CD14-positive monocyte (primary cell): Measurements from ENCODE around the gene CLDN22. TPM values are rescaled to one million over a fixed set of nuclear protein-coding genes. Genes with fewer than 3 reads are reported as not detected.

ENCODE experiments used
- DNase-seq, 3 donors: peaks; one replicate each; pipeline ENCODE4 v3.0.0-alpha.2; 2011 to 2022
- H2AFZ ChIP-seq: 2 replicates; pipeline ENCODE4 v1.6.0; 2012; ENCODE audit warnings: mild to moderate bottlenecking, low read depth, low read length, inconsistent platforms; ENCODE audit not compliant: insufficient read depth, poor library complexity, severe bottlenecking
- H3K27ac ChIP-seq, 2 donors: 1 replicate in 1 of 2; 2 replicates in 1 of 2; pipeline ENCODE4 v1.5.1; 2012 to 2013; ENCODE audit warnings: low read length in 2 of 2, control low read depth in 1 of 2, inconsistent platforms in 1 of 2, low read depth in 1 of 2, mild to moderate bottlenecking in 1 of 2
- H3K27me3 ChIP-seq, 2 donors: one replicate each; pipeline versions ENCODE4 v1.6.0 to v1.6.1; 2011 to 2013; ENCODE audit warnings: low read length in 2 of 2; ENCODE audit not compliant: control insufficient read depth in 2 of 2, insufficient read depth in 2 of 2
- H3K36me3 ChIP-seq, 2 donors: replicated peaks in 1 of 2; 1 replicate in 1 of 2; 2 replicates in 1 of 2; pipeline versions ENCODE4 v1.5.1 to v1.6.1; 2012 to 2013; ENCODE audit warnings: low read length in 2 of 2, control low read depth in 1 of 2, inconsistent platforms in 1 of 2, mild to moderate bottlenecking in 1 of 2; ENCODE audit not compliant: insufficient read depth in 2 of 2, control insufficient read depth in 1 of 2
- H3K4me1 ChIP-seq, 2 donors: 1 replicate in 1 of 2; 2 replicates in 1 of 2; pipeline versions ENCODE4 v1.5.1 to v1.6.1; 2012 to 2013; ENCODE audit warnings: low read length in 2 of 2, control low read depth in 1 of 2, inconsistent platforms in 1 of 2, mild to moderate bottlenecking in 1 of 2, moderate library complexity in 1 of 2; ENCODE audit not compliant: insufficient read depth in 2 of 2, control insufficient read depth in 1 of 2
- H3K4me2 ChIP-seq: replicated peaks from 2 replicates; pipeline ENCODE3; 2012; ENCODE audit warnings: low read length, moderate library complexity, mild to moderate bottlenecking; ENCODE audit not compliant: poor library complexity, severe bottlenecking; ENCODE audit errors: extremely low read depth
- H3K4me3 ChIP-seq, 3 experiments: fragments of 200-600 bp in 1 of 3; sonication (generic) in 1 of 3; replicated peaks in 1 of 3; 1 replicate in 2 of 3; 2 replicates in 1 of 3; pipeline ENCODE4 v1.5.1; 2011 to 2013; ENCODE audit warnings: low read length in 3 of 3, mild to moderate bottlenecking in 3 of 3, control low read depth in 2 of 3, low read depth in 2 of 3, inconsistent platforms in 1 of 3, moderate library complexity in 1 of 3
- H3K79me2 ChIP-seq: 2 replicates; pipeline ENCODE4 v1.6.0; 2012; ENCODE audit warnings: mild to moderate bottlenecking, control low read depth, inconsistent platforms, low read length, moderate library complexity; ENCODE audit not compliant: insufficient read depth
- H3K9ac ChIP-seq: 2 replicates; pipeline ENCODE4 v1.6.0; 2017; ENCODE audit warnings: low read length, mild to moderate bottlenecking; ENCODE audit not compliant: insufficient read depth, poor library complexity, severe bottlenecking
- H3K9me3 ChIP-seq, 2 donors: replicated peaks in 1 of 2; 1 replicate in 1 of 2; 2 replicates in 1 of 2; pipeline versions ENCODE4 v1.5.1 to v1.6.1; 2012 to 2013; ENCODE audit warnings: low read length in 2 of 2, control low read depth in 1 of 2; ENCODE audit not compliant: control insufficient read depth in 1 of 2, insufficient read depth in 1 of 2
- H4K20me1 ChIP-seq: 2 replicates; pipeline ENCODE4 v1.6.0; 2012; ENCODE audit warnings: mild to moderate bottlenecking, low read length, control low read depth, moderate library complexity; ENCODE audit not compliant: insufficient read depth
- H3K27ac Mint-ChIP-seq, 7 donors: one replicate each; pipeline ENCODE4 v1.8.0; 2020; ENCODE audit warnings: mild to moderate bottlenecking in 7 of 7, mixed read lengths in 7 of 7, moderate library complexity in 6 of 7, inconsistent platforms in 2 of 7
- H3K27me3 Mint-ChIP-seq, 3 donors: one replicate each; pipeline ENCODE4 v1.8.0; 2021 to 2022; ENCODE audit warnings: low read depth in 3 of 3, mild to moderate bottlenecking in 3 of 3, mixed read lengths in 3 of 3, moderate library complexity in 3 of 3, inconsistent platforms in 1 of 3
- H3K36me3 Mint-ChIP-seq, 2 donors: one replicate each; pipeline ENCODE4 v1.8.0; 2020; ENCODE audit warnings: mixed read lengths in 2 of 2, inconsistent platforms in 1 of 2, mild to moderate bottlenecking in 1 of 2
- H3K4me1 Mint-ChIP-seq: one replicate; pipeline ENCODE4 v1.8.0; 2020; ENCODE audit warnings: mild to moderate bottlenecking, mixed read lengths
- H3K4me3 Mint-ChIP-seq, 2 donors: one replicate each; pipeline ENCODE4 v1.8.0; 2020; ENCODE audit warnings: mild to moderate bottlenecking in 2 of 2, mixed read lengths in 2 of 2, moderate library complexity in 1 of 2
- H3K9me3 Mint-ChIP-seq, 7 donors: one replicate each; pipeline ENCODE4 v1.8.0; 2020 to 2022; ENCODE audit warnings: mixed read lengths in 7 of 7, mild to moderate bottlenecking in 6 of 7, moderate library complexity in 6 of 7, inconsistent platforms in 2 of 7
- CTCF ChIP-seq: fragments of 200-600 bp; IDR thresholded peaks from one replicate; pipeline ENCODE4 v1.8.0; 2022; ENCODE audit warnings: antibody characterized with exemption, mild to moderate bottlenecking
- WGBS: methylation state at CpG from one replicate; pipeline ENCODE4 v1.1.5; 2013; ENCODE audit warnings: missing lambda C conversion rate; ENCODE audit not compliant: insufficient coverage; 5-methylcytosine and 5-hydroxymethylcytosine counted together
- intact Hi-C, 2 donors: fragments of 100-400 bp; cut with micrococcal nuclease; formaldehyde crosslinking; loops; one replicate each; pipeline versions ENCODE4 v1.15.0 to v1.15.1; 2023
- polyA plus RNA-seq, 3 donors: library from polyadenylated mRNA; depleted of rRNA in 1 of 3; unstranded in 2 of 3; stranded (reverse) in 1 of 3; fragments of 300-500 nt in 2 of 3; fragments of >200 nt in 1 of 3; fragmentation: Illumina TruSeq in 2 of 3; gene quantifications; 1 replicate in 2 of 3; 2 replicates in 1 of 3; pipeline ENCODE4 v1.2.3, GENCODE V29; 2012 to 2021

CLDN22 gene
- polyA plus RNA-seq, 3 donors = not detected

GRCh38 chr4:183360161-183360919 lies 40.3 kb upstream of the CLDN22 start:
- H3K36me3 ChIP-seq = no peaks in the 10 kb centered on the region

GRCh38 chr4:183358215-183358755 lies 38.2 kb upstream of the CLDN22 start:
- no peaks in the 10 kb centered on the region for H3K36me3 ChIP-seq
- no peaks in the 10 kb centered on the region for H3K4me1 ChIP-seq
- WGBS = 91% methylated on average over 10 of the region's 13 CpGs
- Mint-ChIP-seq H3K4me1 (peaks cover 3% of the 10 kb centered on the region), H3K27me3 (peaks cover 0 to 2% (median 2%) of the 10 kb centered on the region in 3 donors), H3K36me3 (no peaks in the 10 kb centered on the region), H3K9me3 (peaks cover 0 to 3% (median 0%) of the 10 kb centered on the region in 7 donors), H3K4me3 (no peak overlapping the region), H3K27ac (no peak overlapping the region)
- H2AFZ ChIP-seq = no peak overlapping the region
- no peaks in the 10 kb centered on the region for H3K9me3 ChIP-seq
- H3K27ac ChIP-seq = no peak overlapping the region
- H3K79me2 ChIP-seq = no peaks in the 10 kb centered on the region
- intact Hi-C loops = no loop called here
- H3K9ac ChIP-seq = no peak overlapping the region
- no peak for TF ChIP-seq CTCF
- no peak overlapping the region for H3K4me3 ChIP-seq
- no peak overlapping the region for H3K4me2 ChIP-seq
- no peak for DNase-seq
- no peaks in the 10 kb centered on the region for H3K27me3 ChIP-seq
- H4K20me1 ChIP-seq = no peaks in the 10 kb centered on the region

More at GRCh38 chr4:183360161-183360919, 40.3 kb upstream of the CLDN22 start:
- Histone ChIP-seq H4K20me1 (no peaks in the 10 kb centered on the region), H3K4me2 (no peak overlapping the region), H3K79me2 (no peaks in the 10 kb centered on the region), H3K4me1 (peaks cover 8 to 10% of the 10 kb centered on the region in 2 donors), H2AFZ (no peak overlapping the region), H3K27me3 (no peaks in the 10 kb centered on the region), H3K9ac (no peak overlapping the region), H3K9me3 (no peaks in the 10 kb centered on the region), H3K4me3 (no peak overlapping the region), H3K27ac (no peak overlapping the region)
- peaks cover 0 to 3% (median 0%) of the 10 kb centered on the region in 7 donors for H3K9me3 Mint-ChIP-seq
- peaks cover 0 to 2% (median 2%) of the 10 kb centered on the region in 3 donors for H3K27me3 Mint-ChIP-seq
- no peak for DNase-seq
- no peaks in the 10 kb centered on the region for H3K36me3 Mint-ChIP-seq
- no peak overlapping the region for H3K4me3 Mint-ChIP-seq
- 85% methylated on average over 8 of the region's 11 CpGs for WGBS
- no peak for TF ChIP-seq CTCF
- intact Hi-C loops = no loop called here
- H3K27ac Mint-ChIP-seq = no peak overlapping the region
- H3K4me1 Mint-ChIP-seq = peaks cover 13% of the 10 kb centered on the region
